Small intestine (tissue), 7 donors: ENCODE results near the gene ALKBH3. TPM values are rescaled to one million over a fixed set of nuclear protein-coding genes. Genes with fewer than 3 reads are reported as not detected.
A peak's percentile ranks its signal among the peaks of the same experiment; 100 is the strongest.

Source experiments
- DNase-seq, 2 donors: peaks; one replicate each; pipeline versions ENCODE4 v3.0.0 to v3.0.0-alpha.2; 2013
- FAIRE-seq: peaks from 2 replicates; lab custom pipeline; 2012; peaks lifted over from hg19 to GRCh38; lab: Jason Lieb, UNC
- H3K27ac ChIP-seq, 3 donors: one replicate each; pipeline ENCODE4 v1.5.1; 2013; ENCODE audit warnings: low read length in 2 of 3, mild to moderate bottlenecking in 2 of 3, control low read depth in 1 of 3, inconsistent platforms in 1 of 3, low read depth in 1 of 3, moderate library complexity in 1 of 3
- H3K27me3 ChIP-seq, 3 donors: one replicate each; pipeline ENCODE4 v1.6.1; 2013; ENCODE audit warnings: low read length in 3 of 3, inconsistent platforms in 1 of 3; ENCODE audit not compliant: control insufficient read depth in 3 of 3, insufficient read depth in 3 of 3
- H3K36me3 ChIP-seq, 3 donors: one replicate each; pipeline ENCODE4 v1.6.1; 2013; ENCODE audit warnings: low read length in 3 of 3, inconsistent platforms in 1 of 3, low read depth in 1 of 3, mild to moderate bottlenecking in 1 of 3, moderate library complexity in 1 of 3; ENCODE audit not compliant: control insufficient read depth in 3 of 3, insufficient read depth in 2 of 3
- H3K4me1 ChIP-seq, 3 donors: one replicate each; pipeline ENCODE4 v1.6.1; 2013; ENCODE audit warnings: low read length in 2 of 3, inconsistent platforms in 1 of 3, low read depth in 1 of 3, mild to moderate bottlenecking in 1 of 3, moderate library complexity in 1 of 3; ENCODE audit not compliant: control insufficient read depth in 3 of 3, insufficient read depth in 2 of 3
- H3K4me3 ChIP-seq, 3 donors: one replicate each; pipeline ENCODE4 v1.5.1; 2013; ENCODE audit warnings: low read length in 3 of 3, control low read depth in 1 of 3, inconsistent platforms in 1 of 3, low read depth in 1 of 3, mild to moderate bottlenecking in 1 of 3, moderate library complexity in 1 of 3
- H3K9me3 ChIP-seq, 2 donors: one replicate each; pipeline ENCODE4 v1.6.1; 2013; ENCODE audit warnings: low read depth in 1 of 2, low read length in 1 of 2; ENCODE audit not compliant: control insufficient read depth in 2 of 2, insufficient read depth in 1 of 2
- WGBS, 3 donors: extraction: QIAGEN DNeasy Blood & Tissue Kit; methylation state at CpG; one replicate each; pipeline ENCODE4 v1.1.7; 2013; 5-methylcytosine and 5-hydroxymethylcytosine counted together
- polyA plus RNA-seq, 4 donors: library from polyadenylated mRNA; stranded (reverse) in 3 of 4; unstranded in 1 of 4; fragments of 200-250 nt in 3 of 4; fragments of 120-200 nt in 1 of 4; gene quantifications; one replicate each; pipeline versions ENCODE4 v1.2.1 to v1.2.3, GENCODE V29; 2013
- donor health status: healthy with polysubstance abuse.
- donor health status: control.
- donor health status: control.
- donor health status: Bipolar disorder and iron deficiency.
- donor health status: healthy.

The ALKBH3 gene
- polyA plus RNA-seq, 4 donors: 29.7 to 40.3 (median 34.6) TPM

DNA sequence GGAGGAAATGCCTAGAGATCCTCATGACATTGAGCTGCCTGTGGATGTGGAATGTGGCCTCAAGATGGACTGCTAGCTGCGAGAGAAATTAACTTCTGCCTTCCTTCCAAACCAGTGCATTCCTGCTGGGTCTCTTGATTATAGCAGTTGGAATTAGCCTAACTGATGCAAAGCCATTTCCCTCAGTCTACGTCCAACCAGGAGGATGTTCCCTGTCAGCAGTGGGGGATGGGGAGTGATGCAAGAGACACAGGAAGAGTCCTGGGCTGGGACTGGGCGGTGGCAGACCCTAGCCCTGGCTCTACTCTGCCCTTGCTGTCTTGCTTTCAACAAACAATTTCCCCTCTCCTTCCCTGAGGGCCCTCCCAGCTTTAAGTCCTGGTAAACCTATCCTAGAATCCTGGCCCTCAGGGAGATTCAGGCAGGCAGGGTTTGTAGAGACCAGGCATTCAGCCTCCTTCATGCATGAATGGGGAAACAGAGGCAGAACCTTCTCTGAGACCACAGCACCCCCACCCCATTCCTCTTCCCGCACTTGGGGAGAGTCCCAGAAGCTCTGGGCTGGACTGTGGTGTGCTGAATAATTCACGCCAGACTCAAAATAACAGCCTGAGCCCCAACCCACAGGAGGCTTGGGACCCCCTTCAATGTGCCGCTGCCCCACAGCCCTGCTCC lies 78.8 kb downstream of the ALKBH3 start:
- Histone ChIP-seq H3K9me3 (peaks cover 0 to 12% of the 10 kb centered on the region in 2 donors), H3K27me3 (no peaks in the 10 kb centered on the region), H3K4me3 (no peak overlapping the region), H3K36me3 (no peaks in the 10 kb centered on the region), H3K4me1 (peaks cover 0 to 3% (median 0%) of the 10 kb centered on the region in 3 donors), H3K27ac (no peak overlapping the region)
- WGBS, 3 donors: 78 to 87% (median 82%) methylated on average over 6 of the region's 6 CpGs
- FAIRE-seq (no peak), DNase-seq (no peak)

DNA sequence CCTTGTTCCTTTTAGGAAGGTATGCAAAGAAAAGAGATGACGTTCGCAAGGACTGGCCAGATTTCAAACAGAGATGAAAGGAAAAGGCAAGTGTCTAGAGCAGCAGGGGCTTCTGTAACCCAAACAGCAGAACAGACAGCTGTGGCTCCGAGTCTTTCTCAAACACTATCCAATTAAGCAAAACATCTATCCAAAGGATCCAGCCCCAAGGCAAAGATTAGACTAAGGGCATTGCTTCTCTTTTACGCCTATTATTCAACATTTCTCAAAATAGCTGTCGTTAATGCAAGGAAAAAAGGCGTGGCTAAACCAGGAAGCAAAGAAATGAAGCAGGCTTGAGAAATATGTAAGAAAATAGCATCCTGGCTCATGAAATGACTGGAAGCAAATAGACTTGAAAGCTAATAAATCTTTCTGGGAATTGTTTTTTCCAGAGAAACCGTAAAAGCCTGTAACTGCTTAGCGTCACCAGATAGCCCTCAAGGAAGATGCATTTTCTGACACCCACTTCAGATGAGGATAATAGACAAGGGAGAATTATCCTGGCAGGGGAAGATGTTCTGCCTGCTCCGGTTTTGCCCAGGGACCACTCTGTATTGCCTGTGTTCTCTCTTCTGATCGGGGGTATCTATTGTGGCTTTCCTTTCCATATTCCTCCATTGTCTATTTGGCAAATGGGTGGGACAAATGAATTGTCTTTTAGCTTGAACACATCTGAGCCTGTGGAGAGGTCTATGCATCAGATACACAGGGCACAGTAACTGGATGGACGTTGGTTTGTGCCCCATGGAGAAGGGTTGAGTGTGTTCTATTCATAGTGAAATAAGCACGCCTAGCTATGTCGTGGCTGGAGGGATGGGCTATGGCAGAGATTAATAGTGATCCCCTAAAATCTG lies 82.0 kb downstream of the ALKBH3 start:
- Histone ChIP-seq H3K27ac (peak overlapping the region in 1 of 3 donors; percentile 40), H3K36me3 (no peaks in the 10 kb centered on the region), H3K4me1 (peaks cover 0 to 3% (median 0%) of the 10 kb centered on the region in 3 donors), H3K9me3 (peaks cover 0 to 12% of the 10 kb centered on the region in 2 donors), H3K27me3 (no peaks in the 10 kb centered on the region), H3K4me3 (no peak overlapping the region)
- 30 to 38% (median 30%) methylated on average over 13 of the region's 13 CpGs for WGBS, 3 donors
- FAIRE-seq: no peak
- peak in 1 of 2 donors; percentile 24 for DNase-seq

DNA sequence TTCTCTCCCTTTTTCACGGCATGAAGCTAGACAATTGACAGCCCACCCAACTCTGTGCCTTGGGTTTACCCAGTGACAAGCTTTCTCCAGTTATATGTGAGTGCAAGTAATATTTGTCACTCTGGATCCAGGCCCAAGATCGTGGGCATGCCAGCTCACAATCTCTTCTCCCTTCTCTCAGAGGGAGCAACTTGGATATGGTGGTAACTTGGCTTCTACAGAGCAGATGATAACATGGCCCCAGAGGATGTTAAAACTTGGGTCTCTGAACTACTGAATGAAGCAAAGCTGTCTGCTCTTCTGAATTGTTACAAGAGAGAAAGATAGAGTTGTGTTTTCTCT lies 82.6 kb downstream of the ALKBH3 start:
- Histone ChIP-seq H3K27me3 (no peaks in the 10 kb centered on the region), H3K27ac (no peak overlapping the region), H3K36me3 (no peaks in the 10 kb centered on the region), H3K4me3 (no peak overlapping the region), H3K9me3 (peaks cover 0 to 12% of the 10 kb centered on the region in 2 donors), H3K4me1 (peaks cover 0 to 3% (median 0%) of the 10 kb centered on the region in 3 donors)
- FAIRE-seq (no peak), DNase-seq (no peak)
- 64 to 74% (median 72%) methylated on average over 2 of the region's 2 CpGs for WGBS, 3 donors

DNA sequence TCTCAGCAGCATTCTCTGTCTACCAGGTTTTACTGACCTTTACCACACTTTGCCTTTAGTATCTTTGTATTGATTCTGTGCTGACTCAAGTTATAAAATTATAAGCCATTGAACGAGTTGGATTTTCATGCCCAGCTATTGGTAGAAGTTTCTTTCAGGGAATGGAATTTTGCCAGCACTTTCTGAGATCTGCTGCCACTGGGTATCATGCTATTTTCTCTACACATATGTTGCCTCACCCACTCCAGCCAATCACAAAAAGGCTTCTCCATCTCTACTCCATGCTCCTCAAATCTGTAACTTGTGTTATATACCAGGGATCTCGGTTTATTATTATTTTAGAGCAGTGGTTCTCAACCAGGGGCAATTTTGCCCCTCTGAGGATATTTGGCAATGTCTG lies 87.0 kb downstream of the ALKBH3 start:
- no peak overlapping the region for H3K27ac ChIP-seq
- DNase-seq: no peak
- H3K36me3 ChIP-seq: no peaks in the 10 kb centered on the region
- no peaks in the 10 kb centered on the region for H3K27me3 ChIP-seq
- H3K4me1 ChIP-seq: peaks cover 0 to 3% (median 0%) of the 10 kb centered on the region in 3 donors
- no peaks in the 10 kb centered on the region for H3K9me3 ChIP-seq
- H3K4me3 ChIP-seq: no peak overlapping the region
- no peak for FAIRE-seq
- WGBS, 3 donors: 36 to 75% (median 42%) methylated on average over 2 of the region's 2 CpGs

DNA sequence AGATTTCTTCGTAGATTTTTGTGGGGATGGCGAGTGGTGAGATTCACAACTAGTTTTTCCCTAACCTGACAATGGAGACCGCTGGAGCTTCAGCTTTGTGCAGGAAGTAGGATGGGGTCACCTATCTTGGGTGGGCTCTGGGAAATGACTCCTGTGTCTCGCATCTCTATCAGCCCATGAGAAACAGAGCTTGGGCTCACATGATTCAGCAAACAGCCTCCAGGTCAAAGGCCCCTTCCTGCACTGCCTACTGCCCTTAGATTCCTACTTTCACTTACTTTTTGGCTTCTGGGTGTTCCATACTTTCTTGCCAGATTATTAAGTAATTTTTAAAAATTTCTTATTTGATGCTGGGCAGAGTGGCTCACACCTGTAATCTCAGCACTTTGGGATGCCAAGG lies 88.1 kb downstream of the ALKBH3 start:
- no peaks in the 10 kb centered on the region for H3K9me3 ChIP-seq
- no peaks in the 10 kb centered on the region for H3K4me1 ChIP-seq
- no peaks in the 10 kb centered on the region for H3K36me3 ChIP-seq
- H3K27ac ChIP-seq: no peak overlapping the region
- DNase-seq: no peak
- no peaks in the 10 kb centered on the region for H3K27me3 ChIP-seq
- WGBS, 3 donors: 71 to 76% (median 73%) methylated on average over 4 of the region's 4 CpGs
- FAIRE-seq: no peak
- H3K4me3 ChIP-seq: no peak overlapping the region

DNA sequence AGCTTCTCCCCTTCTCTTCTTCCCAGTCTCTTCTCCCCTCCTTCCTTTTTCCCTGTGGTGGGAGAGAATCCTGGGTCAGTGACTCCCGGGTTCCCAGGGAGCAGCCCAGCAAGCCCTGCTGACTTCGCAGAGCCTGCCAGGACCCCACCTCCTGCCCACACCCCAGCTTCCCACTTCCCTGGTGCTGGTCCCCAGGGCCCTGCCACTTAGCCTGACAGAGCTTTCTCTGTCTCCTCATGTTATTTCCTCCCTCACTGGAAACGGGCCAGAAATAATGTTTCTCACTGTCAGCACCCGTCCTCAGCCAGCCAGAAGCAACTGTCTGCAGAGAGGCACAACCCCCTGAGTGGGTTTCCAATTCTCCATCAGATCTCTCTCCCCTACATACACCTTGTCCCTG lies 88.9 kb downstream of the ALKBH3 start:
- H3K36me3 ChIP-seq: no peaks in the 10 kb centered on the region
- DNase-seq (peak in 1 of 2 donors; percentile 12), FAIRE-seq (no peak)
- no peaks in the 10 kb centered on the region for H3K27me3 ChIP-seq
- no peak overlapping the region for H3K27ac ChIP-seq
- H3K4me1 ChIP-seq: no peaks in the 10 kb centered on the region
- 34 to 46% (median 36%) methylated on average over 4 of the region's 4 CpGs for WGBS, 3 donors
- no peak overlapping the region for H3K4me3 ChIP-seq
- peaks cover 0 to under 1% of the 10 kb centered on the region in 2 donors for H3K9me3 ChIP-seq

Other genes starting within 250 kb of the ALKBH3 start
- 10 to 100 TPM; 20.5 to 89.4 (median 45.9) TPM for gene HSD17B12, start 200.1 kb upstream of the ALKBH3 start, polyA plus RNA-seq
- 10 to 100 TPM in 3 of 4 donors, 1 to 10 TPM in 1; 6.7 to 55.1 (median 31.0) TPM for gene C11orf96, start 61.8 kb downstream of the ALKBH3 start, polyA plus RNA-seq
- under 1 TPM in 1 of 4 donors, not detected in 3; 0.03 TPM for gene ACCSL, start 167.2 kb downstream of the ALKBH3 start, polyA plus RNA-seq
- 10 to 100 TPM in 3 of 4 donors, 1 to 10 TPM in 1; 7.0 to 62.6 (median 30.8) TPM for gene ACCS, start 185.4 kb downstream of the ALKBH3 start, polyA plus RNA-seq
- 10 to 100 TPM; 18.6 to 47.1 (median 28.6) TPM for gene EXT2, start 214.8 kb downstream of the ALKBH3 start, polyA plus RNA-seq